ENCODE measurements around the gene NTM. TPM values are rescaled to one million over a fixed set of nuclear protein-coding genes. Genes with fewer than 3 reads are reported as not detected.

Gene NTM
- polyA plus RNA-seq, 1 experiment = 33.6 TPM

GRCh38 chr11:132035766-132036165, 665.4 kb downstream of the NTM start:
- Histone ChIP-seq H3K4me3 (ENCODE audit: low read depth, low read length) (no peak overlapping the region), H3K27me3 (ENCODE audit: control insufficient read depth, insufficient read depth, low read length) (no peaks in the 10 kb centered on the region), H3K36me3 (ENCODE audit: control insufficient read depth, insufficient read depth, low read length) (no peaks in the 10 kb centered on the region)
- POLR2A ChIA-PET = no interaction called here
- DNase-seq (ENCODE audit: low read depth) = no peak
- no peak for TF ChIP-seq CTCF (IDR thresholded peaks at IDR 0.05; ENCODE audit: insufficient read depth, low read depth, low read length)
- CTCF ChIA-PET = interaction anchor here (0.9 kb wide), 1 partner anchor 20 kb away, joined by 3 read pairs; no protein-coding TSS in a partner anchor

DNA sequence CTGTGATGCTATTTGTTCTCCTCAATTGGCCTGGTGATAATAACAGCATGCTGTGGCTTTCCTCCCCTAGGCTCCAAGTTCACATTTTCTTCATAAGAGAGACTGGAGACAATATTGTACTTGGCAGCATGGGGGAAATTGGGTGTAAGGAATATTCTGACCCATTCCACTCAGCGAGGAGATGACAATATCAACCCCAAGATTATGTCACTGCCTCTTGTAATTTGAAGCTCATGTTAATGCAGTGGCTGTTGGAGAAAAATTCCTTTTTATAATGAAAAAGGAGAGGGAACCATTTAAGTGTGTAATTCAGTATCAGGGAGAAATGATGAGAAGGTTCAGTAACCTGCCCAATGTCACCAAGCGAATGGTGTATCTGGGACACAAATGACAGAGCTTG, 665.8 kb downstream of the NTM start:
- no peak for DNase-seq (ENCODE audit: low read depth)
- ChIA-PET CTCF (interaction anchor here (0.9 kb wide), 1 partner anchor 20 kb away, joined by 3 read pairs; no protein-coding TSS in a partner anchor), POLR2A (no interaction called here)
- Histone ChIP-seq H3K27me3 (ENCODE audit: control insufficient read depth, insufficient read depth, low read length) (no peaks in the 10 kb centered on the region), H3K4me3 (ENCODE audit: low read depth, low read length) (no peak overlapping the region), H3K36me3 (ENCODE audit: control insufficient read depth, insufficient read depth, low read length) (no peaks in the 10 kb centered on the region)
- TF ChIP-seq CTCF (IDR thresholded peaks at IDR 0.05; ENCODE audit: insufficient read depth, low read depth, low read length) = no peak

- CTCF ChIA-PET = interaction anchor here (0.7 to 0.9 kb wide), 2 partner anchors 21 to 42 kb away, joined by 3 read pairs; no protein-coding TSS in a partner anchor
These were observed 666.5 kb downstream of the NTM start for GRCh38 chr11:132036746-132037466.

DNA sequence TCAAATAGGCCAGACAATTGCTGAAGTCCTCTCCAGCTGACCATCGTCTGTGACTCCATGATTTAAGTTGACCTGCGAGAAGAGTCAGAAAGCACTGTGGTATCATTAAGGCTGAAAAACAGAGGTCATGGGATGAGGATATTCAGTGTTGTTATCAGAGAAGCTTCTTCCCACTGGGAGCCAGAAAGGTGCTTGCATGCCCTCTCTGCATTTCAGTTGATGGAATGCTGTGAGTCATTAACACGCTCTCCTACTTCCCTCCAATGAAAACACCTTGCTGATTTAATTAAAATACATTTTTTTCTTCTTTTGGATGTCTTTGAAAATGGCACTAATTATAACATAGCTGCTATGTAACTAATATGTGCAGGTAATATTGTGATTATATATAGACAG, 667.0 kb downstream of the NTM start:
- Histone ChIP-seq H3K4me3 (ENCODE audit: low read depth, low read length) (no peak overlapping the region), H3K36me3 (ENCODE audit: control insufficient read depth, insufficient read depth, low read length) (no peaks in the 10 kb centered on the region), H3K27me3 (ENCODE audit: control insufficient read depth, insufficient read depth, low read length) (no peaks in the 10 kb centered on the region)
- TF ChIP-seq CTCF (IDR thresholded peaks at IDR 0.05; ENCODE audit: insufficient read depth, low read depth, low read length) = no peak
- CTCF ChIA-PET = interaction anchor here (0.7 kb wide), 1 partner anchor 41 kb away, joined by 3 read pairs; no protein-coding TSS in a partner anchor
- POLR2A ChIA-PET = no interaction called here
- DNase-seq (ENCODE audit: low read depth) = no peak

More at GRCh38 chr11:132036746-132037466, 666.5 kb downstream of the NTM start:
- H3K36me3 ChIP-seq (ENCODE audit: control insufficient read depth, insufficient read depth, low read length) = no peaks in the 10 kb centered on the region
- DNase-seq (ENCODE audit: low read depth) = no peak
- H3K4me3 ChIP-seq (ENCODE audit: low read depth, low read length) = no peak overlapping the region
- no peaks in the 10 kb centered on the region for H3K27me3 ChIP-seq (ENCODE audit: control insufficient read depth, insufficient read depth, low read length)
- POLR2A ChIA-PET = no interaction called here
- TF ChIP-seq CTCF (IDR thresholded peaks at IDR 0.05; ENCODE audit: insufficient read depth, low read depth, low read length) = no peak

DNA sequence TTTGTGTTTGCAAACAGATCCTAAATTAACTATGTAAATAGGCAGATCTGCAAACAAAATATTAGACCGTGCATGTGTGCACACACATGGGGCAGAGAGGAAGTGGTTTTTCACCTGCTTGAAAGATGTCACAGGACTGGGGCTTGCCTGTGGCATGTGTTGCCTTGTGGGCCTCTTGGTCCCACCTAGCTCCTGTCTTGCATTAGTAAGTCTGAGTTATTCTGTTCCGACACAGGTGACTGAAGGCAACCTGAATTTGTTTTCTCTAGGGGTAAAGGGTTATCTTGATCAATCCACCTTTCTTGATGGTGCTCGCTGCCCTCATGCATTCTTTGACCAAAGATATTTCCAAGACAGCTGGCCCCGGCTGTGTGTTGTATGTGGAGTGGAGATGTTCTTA, 667.5 kb downstream of the NTM start:
- CTCF ChIA-PET = no interaction called here
- DNase-seq (ENCODE audit: low read depth) = no peak
- H3K36me3 ChIP-seq (ENCODE audit: control insufficient read depth, insufficient read depth, low read length) = no peaks in the 10 kb centered on the region
- POLR2A ChIA-PET = no interaction called here
- no peaks in the 10 kb centered on the region for H3K27me3 ChIP-seq (ENCODE audit: control insufficient read depth, insufficient read depth, low read length)
- H3K4me3 ChIP-seq (ENCODE audit: low read depth, low read length) = no peak overlapping the region
- TF ChIP-seq CTCF (IDR thresholded peaks at IDR 0.05; ENCODE audit: insufficient read depth, low read depth, low read length) = no peak

Measured in BJ (cell line).